ENCODE data around the gene MOV10L1.

Gene MOV10L1

DNA sequence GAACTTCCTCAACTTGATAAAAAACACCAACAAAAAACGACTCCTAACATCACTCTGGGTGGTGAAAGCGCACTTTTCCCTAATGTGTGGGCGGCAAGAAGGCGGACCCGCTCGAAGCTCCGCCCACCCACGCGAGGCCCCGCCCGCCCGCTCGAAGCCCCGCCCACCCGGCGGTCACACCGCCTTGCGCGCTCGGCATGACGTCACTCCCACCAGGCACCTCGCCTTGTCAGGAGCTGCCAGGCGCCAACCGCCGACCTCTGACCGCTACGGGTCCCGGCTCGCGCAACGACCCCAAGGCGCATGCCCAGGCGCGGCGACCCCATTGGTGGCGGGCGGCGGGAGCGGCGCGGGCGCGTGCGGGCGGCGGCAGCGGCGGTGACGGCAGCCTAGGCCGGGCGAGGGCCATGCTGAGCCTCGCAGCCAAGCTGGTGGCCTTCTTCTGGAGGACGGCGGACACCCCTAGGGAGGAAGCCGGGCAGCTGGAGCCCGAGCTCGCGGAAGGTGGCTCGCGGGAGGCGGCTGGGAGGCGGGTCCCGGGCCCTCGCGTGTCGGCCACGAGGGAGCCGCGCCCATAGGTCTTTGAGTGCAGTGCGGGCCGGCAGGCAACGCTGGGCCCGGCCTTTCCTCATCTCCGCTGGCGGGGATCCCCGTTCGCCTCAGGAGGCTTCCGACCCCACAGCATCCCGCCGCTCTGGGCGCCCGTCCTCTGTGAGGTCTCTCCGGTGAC, at the start of gene MOV10L1:
Gene MOV10L1, plus strand, starts transcription at position 325 of the 730 bp plus-strand sequence. Its CDS starts 83 bp downstream, at position 408.
- peak in 16 of 56 donors; percentile 8 to 61 (median 28) for DNase-seq

GRCh38 chr22:50040717-50041116, 49.1 kb upstream of the MOV10L1 start:
- no peak for DNase-seq

DNA sequence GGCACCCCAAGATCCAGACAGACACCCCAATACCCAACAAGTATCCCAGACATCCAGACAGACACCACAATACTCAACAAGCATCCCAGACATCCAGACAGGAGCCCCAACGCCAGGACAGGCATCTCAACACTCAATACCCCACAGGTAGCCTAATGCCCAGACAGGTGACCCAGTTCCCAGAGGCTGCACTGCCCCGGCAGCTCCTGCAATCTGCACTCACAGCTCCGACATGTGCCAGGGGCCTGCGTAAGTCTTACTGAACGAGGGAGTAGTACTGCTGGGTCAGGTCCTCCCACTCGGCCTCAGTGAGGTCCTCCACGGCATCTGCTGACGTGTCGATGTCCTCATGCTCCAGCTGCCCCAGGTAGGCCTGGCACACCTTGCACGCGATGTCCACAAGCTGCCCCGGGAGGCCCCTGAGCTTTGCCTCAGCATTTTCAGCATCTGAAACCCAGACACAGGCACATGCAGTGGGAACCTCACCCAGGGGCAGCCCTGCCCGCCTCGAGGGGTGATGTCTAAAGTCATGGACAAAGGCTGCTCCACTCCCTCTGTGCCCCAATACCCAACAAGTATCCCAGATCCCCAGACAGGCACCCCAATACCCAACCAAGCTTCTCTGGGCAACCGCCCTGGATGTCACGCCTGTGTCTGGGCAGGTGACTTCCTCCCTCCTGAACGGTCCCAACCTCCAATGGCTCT, 48.3 kb upstream of the MOV10L1 start:
- DNase-seq, result no peak

GRCh38 chr22:50044485-50045118, 45.2 kb upstream of the MOV10L1 start:
- no peak for DNase-seq

DNA sequence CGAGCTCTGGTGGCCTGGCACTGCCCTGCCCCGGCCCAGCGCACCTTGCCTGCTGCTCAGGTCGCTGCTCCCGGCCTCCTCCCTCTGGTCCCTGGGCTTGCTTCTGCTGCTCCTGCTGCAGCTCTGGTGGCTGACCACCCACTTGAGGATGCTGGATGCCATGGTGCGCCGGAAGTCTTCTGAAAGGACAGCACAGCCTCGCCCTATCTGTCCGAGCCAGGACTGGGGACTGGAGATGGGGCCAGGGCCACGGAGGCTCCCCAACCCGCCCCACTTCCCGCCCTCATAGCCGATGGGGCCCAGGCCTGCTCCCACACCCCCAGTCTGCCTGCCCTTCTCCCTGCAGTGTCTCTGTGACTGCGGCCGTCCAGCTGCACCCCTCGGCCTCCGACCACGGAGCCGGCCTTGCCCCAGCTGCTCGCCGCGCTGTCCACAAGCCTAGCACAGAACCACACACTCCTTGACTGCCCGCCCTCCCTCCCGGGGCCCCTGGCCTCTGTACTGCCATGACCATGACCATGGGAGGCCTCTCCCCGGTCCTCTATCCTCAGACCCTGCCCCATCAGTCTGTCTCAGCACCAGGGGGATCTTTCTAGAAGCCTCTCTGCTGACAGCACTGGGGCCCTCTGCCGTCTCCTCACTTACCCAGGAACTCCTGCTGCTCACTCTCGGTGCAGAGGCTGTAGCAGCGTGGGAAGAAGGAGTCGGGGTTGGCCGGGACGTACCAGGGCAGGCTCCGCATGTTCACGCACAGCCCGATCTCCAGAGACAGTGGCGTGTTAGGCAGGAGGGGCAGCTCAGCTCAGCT, 44.4 kb upstream of the MOV10L1 start:
- DNase-seq, result no peak

GRCh38 chr22:50046019-50046415, 43.8 kb upstream of the MOV10L1 start:
- DNase-seq, result no peak

DNA sequence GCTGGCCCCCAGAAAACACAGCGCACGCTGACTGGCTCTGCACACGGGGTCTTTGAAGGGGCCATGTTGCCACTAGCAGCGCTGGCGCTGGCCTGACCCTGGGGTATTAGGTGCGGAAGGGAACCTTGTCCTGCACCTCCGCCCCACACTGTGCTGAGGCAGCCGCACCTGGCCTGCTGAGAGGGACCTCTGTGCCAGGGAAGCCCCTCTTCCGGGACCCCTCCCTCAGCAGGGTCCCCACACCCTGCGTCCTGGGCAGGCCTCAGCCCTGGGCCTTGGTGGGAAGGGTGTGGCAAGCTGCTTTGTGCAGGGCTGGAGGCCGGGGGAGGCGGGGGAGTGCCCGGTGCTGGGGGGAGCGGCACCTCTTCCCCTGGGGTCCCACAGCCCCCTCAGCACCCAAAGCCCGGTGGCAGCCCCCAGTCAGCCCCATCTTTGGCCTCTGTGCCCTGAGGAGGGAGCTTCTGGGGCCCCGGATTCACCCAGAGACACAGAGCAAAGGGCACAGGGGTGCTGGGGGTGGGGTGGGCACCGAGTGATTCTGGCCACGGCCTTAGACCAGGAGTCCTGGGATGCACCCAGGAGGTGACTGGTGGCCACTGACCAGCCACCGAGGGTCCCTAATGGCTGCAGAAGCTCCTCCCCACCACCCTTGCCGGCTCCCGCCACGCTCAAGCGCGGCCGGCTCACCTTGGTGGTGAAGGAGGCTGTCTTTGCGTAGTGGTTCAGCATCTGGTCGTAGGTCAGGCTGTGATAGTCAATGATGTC, 43.1 kb upstream of the MOV10L1 start:
- DNase-seq, result no peak

DNA sequence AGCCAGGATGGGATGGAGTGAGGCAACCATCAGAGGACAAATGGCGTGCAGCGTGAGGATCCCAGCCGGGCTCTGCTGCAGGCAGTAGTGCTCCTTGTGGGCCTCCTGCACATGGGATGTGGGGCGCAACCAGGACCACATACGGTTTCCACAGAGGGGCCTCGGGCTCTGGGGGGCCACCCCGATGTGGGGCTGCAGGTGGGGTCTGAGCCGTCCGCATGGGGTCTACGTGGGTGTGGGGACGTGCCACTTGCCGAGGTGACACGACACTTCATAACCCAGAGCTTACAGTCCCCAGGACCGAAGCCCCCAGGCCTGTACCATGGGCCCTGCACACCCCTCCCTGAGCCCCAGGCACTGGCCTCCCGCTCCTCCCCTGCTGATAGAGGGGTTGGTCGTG, 42.5 kb upstream of the MOV10L1 start:
- DNase-seq, result no peak

DNA sequence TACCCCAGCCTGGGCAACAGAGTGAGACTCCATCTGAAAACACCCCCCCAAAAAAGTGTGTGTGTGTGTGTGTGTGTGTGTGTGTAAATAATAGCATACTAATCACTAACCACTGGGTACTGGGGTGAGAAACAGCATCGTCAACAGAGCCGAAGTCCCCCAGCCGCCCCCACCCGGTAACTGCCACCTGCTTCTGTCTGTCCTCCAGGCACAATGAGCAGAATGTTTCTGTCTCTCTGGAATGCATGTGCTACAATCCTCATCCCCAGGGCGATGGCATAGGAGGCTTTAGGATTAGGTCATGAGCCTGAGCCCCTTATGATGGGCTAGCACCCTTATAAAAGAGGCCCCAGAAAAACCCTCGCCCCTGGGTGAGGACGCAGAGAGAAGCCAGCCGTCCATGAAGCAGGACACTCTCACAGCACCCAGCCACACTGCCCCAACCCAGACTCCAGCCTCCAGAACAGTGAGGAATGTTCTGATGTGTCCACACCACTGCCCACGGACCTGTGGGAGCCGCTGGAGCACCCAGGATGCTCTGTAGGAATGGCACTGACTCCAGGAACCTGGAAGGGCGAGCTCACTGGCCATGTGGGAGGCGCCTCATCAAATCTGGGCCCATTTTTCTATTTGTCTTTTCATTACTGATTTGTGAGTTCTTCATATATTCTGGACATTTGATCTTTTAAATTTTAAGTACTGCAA, 41.6 kb upstream of the MOV10L1 start:
- no peak for DNase-seq

DNA sequence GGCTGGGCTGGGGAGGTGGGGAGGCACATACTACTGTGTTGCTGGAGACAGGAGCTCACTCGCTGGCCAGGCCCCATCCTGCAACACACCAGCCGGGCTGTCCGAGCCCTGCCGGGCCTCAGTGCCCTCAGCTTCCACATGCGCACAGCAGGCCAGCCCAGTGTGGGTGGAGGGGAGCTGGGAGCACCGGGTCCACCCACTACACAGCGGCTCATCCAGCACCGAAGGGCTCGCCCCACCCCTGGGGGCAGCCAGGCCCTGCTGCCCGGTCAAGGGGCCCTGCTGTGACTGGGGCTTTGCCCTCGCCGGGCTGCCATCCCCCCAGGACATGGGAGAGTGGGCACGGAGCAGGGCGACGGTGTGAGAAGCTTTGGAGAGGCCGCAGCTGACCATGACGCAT, 41.0 kb upstream of the MOV10L1 start:
- no peak for DNase-seq

- no peak for DNase-seq
Observed at GRCh38 chr22:50049299-50050195, 40.3 kb upstream of the MOV10L1 start.

DNA sequence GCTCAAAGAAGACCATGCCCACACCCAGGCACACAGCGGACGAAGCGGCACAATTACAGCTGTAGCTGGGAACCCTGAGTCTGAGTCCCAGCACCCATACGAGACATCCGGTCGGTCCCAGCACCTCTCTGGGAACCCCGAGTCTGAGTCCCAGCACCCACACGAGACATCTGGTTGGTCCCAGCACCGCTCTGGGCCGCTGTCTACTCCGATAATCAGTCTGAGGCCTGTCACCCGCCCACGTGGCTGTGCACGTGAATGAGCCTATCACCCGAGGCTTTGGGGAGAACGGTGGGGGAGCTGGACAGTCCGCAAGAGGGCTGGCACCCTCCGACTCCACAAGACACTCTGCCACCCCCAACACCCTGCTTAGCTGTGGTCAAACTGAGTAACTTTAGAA, 37.9 kb upstream of the MOV10L1 start:
- DNase-seq, result no peak

GRCh38 chr22:50053861-50054260, 35.9 kb upstream of the MOV10L1 start:
- DNase-seq, result no peak

GRCh38 chr22:50056214-50056972, 33.4 kb upstream of the MOV10L1 start:
- DNase-seq, result no peak

DNA sequence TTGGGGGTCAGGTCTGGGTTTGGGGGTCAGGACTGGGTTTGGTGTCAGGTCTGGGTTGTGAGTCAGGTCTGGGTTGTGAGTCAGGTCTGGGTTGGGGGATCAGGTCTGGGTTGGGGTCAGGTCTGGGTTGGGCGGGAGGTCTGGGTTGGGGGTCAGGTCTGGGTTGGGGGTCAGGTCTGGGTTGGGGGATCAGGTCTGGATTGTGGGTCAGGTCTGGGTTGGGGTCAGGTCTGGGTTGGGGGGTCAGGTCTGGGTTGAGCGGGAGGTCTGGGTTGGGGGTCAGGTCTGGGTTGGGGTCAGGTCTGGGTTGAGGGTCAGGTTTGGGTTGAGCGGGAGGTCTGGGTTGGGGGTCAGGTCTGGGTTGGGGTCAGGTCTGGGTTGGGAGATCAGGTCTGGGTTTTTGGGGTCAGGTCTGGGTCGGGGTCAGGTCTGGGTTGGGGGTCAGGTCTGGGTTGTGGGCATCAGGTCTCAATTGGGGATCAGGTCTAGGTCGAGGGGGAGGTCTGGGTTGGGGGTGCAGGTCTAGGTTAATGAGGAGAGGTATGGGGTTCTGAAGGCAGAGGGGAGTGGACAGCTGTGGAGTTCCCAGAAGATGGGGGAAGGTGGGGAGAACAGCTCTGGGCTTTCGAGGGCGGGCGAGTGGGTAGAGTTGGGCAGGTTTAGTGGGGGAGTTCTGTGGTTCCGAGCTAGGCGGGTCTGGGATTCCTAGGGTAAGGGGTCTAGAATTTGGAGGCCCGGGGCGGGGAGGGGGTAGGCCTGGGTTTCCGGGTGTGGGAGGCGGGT, 32.3 kb upstream of the MOV10L1 start:
- DNase-seq, result peak in 2 of 56 donors; percentile 4 to 21

DNA sequence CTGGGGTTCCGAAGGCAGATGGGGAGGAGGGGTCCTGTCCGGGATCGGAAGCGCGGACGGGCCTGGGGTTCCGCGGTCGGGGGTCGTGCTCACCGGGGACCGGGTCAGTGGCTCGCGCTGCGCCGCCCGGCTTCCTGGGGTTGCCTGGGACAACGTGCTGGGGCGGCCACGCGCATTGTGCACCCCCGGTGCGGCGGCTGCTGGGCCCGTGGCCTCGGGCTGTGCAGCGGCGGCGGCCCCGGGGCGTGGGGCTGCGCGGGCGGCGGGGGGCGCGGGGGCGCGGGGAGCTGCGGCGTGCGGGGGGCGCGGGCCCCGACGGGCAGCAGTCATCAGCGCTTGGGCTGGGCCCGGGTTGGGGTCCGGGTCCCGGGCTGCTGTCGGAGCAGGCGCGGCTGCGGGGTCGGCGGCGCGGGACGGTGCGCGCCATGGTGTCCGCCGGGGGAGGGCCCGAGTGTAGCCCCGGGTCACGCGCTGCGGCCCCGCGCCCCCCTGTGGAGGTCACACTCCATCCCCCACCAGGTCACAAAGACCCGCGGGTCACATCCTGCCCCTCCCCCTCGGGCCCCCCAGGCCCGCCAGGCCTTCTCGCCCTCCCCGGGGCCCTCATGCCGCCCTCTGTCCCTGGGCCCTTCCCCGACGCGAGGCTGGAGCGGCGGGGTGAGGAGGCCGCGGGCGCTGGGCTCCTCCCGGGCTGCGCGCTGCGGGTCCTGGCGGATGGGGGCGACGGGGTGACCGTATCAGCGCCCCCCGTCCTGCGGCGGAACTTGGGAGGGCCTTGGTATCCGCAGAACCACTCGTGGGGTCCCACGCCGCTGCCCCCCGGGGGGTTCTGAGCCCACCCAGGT, 31.5 kb upstream of the MOV10L1 start, which contains the start of gene TTLL8:
Gene TTLL8, minus strand, starts transcription at position 238 of the 845 bp plus-strand sequence.
- no peak for DNase-seq

Measured in nucleus accumbens (tissue), 56 donors.